RKO (cell line): Measurements from ENCODE around the gene CTNNBL1.
"Not testable (repeated sequence)": the region's sequence is repeated elsewhere in the genome, so short reads cannot be mapped to it uniquely, and the experiment has no call there.

Source experiments
- DNase-seq: peaks from one replicate; pipeline ENCODE4 v3.0.0-alpha.2; 2016; ENCODE audit warnings: low spot score

CTNNBL1 gene

GRCh38 chr20:37852666-37853065 lies 158.8 kb downstream of the CTNNBL1 start:
- no peak for DNase-seq

GRCh38 chr20:37853823-37854375 lies 160.1 kb downstream of the CTNNBL1 start:
- no peak for DNase-seq

- DNase-seq, result not testable (repeated sequence)
Observed at GRCh38 chr20:37856034-37856433, 162.2 kb downstream of the CTNNBL1 start.

- DNase-seq, result peak; percentile 16
Observed at GRCh38 chr20:37856932-37857660, 163.3 kb downstream of the CTNNBL1 start.

- DNase-seq, result no peak
Observed at GRCh38 chr20:37859406-37860171, 165.8 kb downstream of the CTNNBL1 start.

GRCh38 chr20:37863289-37863688 lies 169.5 kb downstream of the CTNNBL1 start:
- DNase-seq, result no peak

GRCh38 chr20:37864298-37864697 lies 170.5 kb downstream of the CTNNBL1 start:
- DNase-seq, result no peak

GRCh38 chr20:37866051-37866450 lies 172.2 kb downstream of the CTNNBL1 start:
- DNase-seq, result no peak

GRCh38 chr20:37867289-37868195 lies 173.7 kb downstream of the CTNNBL1 start:
- no peak for DNase-seq

GRCh38 chr20:37868851-37869333 lies 175.1 kb downstream of the CTNNBL1 start:
- DNase-seq, result no peak

- DNase-seq, result no peak
Observed at GRCh38 chr20:37869334-37869861, 175.6 kb downstream of the CTNNBL1 start.

GRCh38 chr20:37870294-37870693 lies 176.5 kb downstream of the CTNNBL1 start:
- no peak for DNase-seq

- DNase-seq, result no peak
Observed at GRCh38 chr20:37871751-37872150, 177.9 kb downstream of the CTNNBL1 start.

- DNase-seq, result no peak
Observed at GRCh38 chr20:37872161-37872560, 178.3 kb downstream of the CTNNBL1 start.

- no peak for DNase-seq
Observed at GRCh38 chr20:37873884-37874283, 180.1 kb downstream of the CTNNBL1 start.

GRCh38 chr20:37875460-37876175 lies 181.8 kb downstream of the CTNNBL1 start:
- no peak for DNase-seq

GRCh38 chr20:37876863-37877262 lies 183.0 kb downstream of the CTNNBL1 start:
- DNase-seq, result no peak

GRCh38 chr20:37877832-37878772 lies 184.3 kb downstream of the CTNNBL1 start:
- DNase-seq, result no peak

GRCh38 chr20:37878835-37879599 lies 185.2 kb downstream of the CTNNBL1 start:
- DNase-seq, result no peak
